Caco-2 (cell line): ENCODE measurements around the gene TBC1D8. TPM values are rescaled to one million over a fixed set of nuclear protein-coding genes. Genes with fewer than 3 reads are reported as not detected.

Experiments
- BruUV-seq: library from RNA; stranded (reverse); fragments of 400-500 nt; replicated peaks from 2 replicates; lab custom pipeline; 2021; lab: Mats Ljungman, UMichigan
- CTCF ChIA-PET: fragments of 300-600 bp; sonication (Branson Sonifier 250); formaldehyde crosslinking; loops from one replicate; lab custom pipeline; 2022; ENCODE audit warnings: antibody characterized with exemption; lab: Charles Lee
- POLR2A ChIA-PET: fragments of 300-600 bp; sonication (Branson Sonifier 250); formaldehyde crosslinking; loops from one replicate; lab custom pipeline; 2022; ENCODE audit warnings: antibody characterized with exemption; lab: Charles Lee
- DNase-seq, 2 experiments: peaks; one replicate each; pipeline versions ENCODE4 v3.0.0 to v3.0.0-alpha.2; 2020 to 2022
- H3K27me3 ChIP-seq: replicated peaks from 2 replicates; pipeline ENCODE4 v1.6.0; 2011; ENCODE audit warnings: low read length; ENCODE audit not compliant: control insufficient read depth, insufficient read depth
- H3K36me3 ChIP-seq: 2 replicates; pipeline ENCODE4 v1.5.1; 2011; ENCODE audit warnings: low read length; ENCODE audit not compliant: control insufficient read depth, insufficient read depth
- H3K4me1 ChIP-seq: fragments of 250-450 bp; sonication (Bioruptor Pico); 2 replicates; pipeline ENCODE4 v1.5.1; 2020; ENCODE audit warnings: mild to moderate bottlenecking
- H3K4me3 ChIP-seq: 2 replicates; pipeline ENCODE4 v1.5.1; 2011; ENCODE audit warnings: low read depth, mild to moderate bottlenecking, control low read depth, low read length
- H3K9me3 ChIP-seq: fragments of 250-450 bp; sonication (Bioruptor Pico); 2 replicates; pipeline ENCODE4 v1.5.1; 2020; ENCODE audit warnings: mild to moderate bottlenecking, moderate library complexity
- H3K27ac Mint-ChIP-seq: one replicate; pipeline ENCODE4 v1.8.0; 2022; ENCODE audit warnings: mixed read lengths; ENCODE audit not compliant: unreplicated experiment
- H3K27me3 Mint-ChIP-seq: one replicate; pipeline ENCODE4 v1.8.0; 2022; ENCODE audit warnings: mixed read lengths; ENCODE audit not compliant: insufficient read depth, unreplicated experiment
- H3K36me3 Mint-ChIP-seq: one replicate; pipeline ENCODE4 v1.8.0; 2022; ENCODE audit warnings: mild to moderate bottlenecking, mixed read lengths; ENCODE audit not compliant: insufficient read depth, unreplicated experiment
- H3K4me1 Mint-ChIP-seq: one replicate; pipeline ENCODE4 v1.8.0; 2022; ENCODE audit warnings: low read depth, mixed read lengths; ENCODE audit not compliant: unreplicated experiment
- H3K4me3 Mint-ChIP-seq: one replicate; pipeline ENCODE4 v1.8.0; 2022; ENCODE audit warnings: mild to moderate bottlenecking, moderate library complexity, mixed read lengths; ENCODE audit not compliant: unreplicated experiment
- H3K9me3 Mint-ChIP-seq: one replicate; pipeline ENCODE4 v1.8.0; 2022; ENCODE audit warnings: mixed read lengths; ENCODE audit not compliant: unreplicated experiment
- intact Hi-C: fragments of 100-400 bp; cut with micrococcal nuclease; formaldehyde crosslinking; loops from one replicate; pipeline ENCODE4 v1.10.0; 2022; ENCODE audit not compliant: unreplicated experiment
- total RNA-seq: library from RNA; stranded (reverse); gene quantifications from 2 replicates; pipeline ENCODE4 v1.2.3, GENCODE V29; 2022
- TF ChIP-seq, protein P1 (sequence below), 2 experiments: fragments of 200-600 bp in 1 of 2; IDR thresholded peaks; 1 replicate in 1 of 2; 2 replicates in 1 of 2; pipeline versions ENCODE4 v1.5.1 to v1.8.0; 2011 to 2022; ENCODE audit warnings: antibody characterized with exemption in 1 of 2, control low read depth in 1 of 2, inconsistent platforms in 1 of 2, low read depth in 1 of 2, low read length in 1 of 2, mild to moderate bottlenecking in 1 of 2, moderate library complexity in 1 of 2; ENCODE audit not compliant: insufficient read depth in 1 of 2, severe bottlenecking in 1 of 2, unreplicated experiment in 1 of 2

Gene TBC1D8
- total RNA-seq, 1 experiment from 2014 or later = 29.5 TPM

DNA sequence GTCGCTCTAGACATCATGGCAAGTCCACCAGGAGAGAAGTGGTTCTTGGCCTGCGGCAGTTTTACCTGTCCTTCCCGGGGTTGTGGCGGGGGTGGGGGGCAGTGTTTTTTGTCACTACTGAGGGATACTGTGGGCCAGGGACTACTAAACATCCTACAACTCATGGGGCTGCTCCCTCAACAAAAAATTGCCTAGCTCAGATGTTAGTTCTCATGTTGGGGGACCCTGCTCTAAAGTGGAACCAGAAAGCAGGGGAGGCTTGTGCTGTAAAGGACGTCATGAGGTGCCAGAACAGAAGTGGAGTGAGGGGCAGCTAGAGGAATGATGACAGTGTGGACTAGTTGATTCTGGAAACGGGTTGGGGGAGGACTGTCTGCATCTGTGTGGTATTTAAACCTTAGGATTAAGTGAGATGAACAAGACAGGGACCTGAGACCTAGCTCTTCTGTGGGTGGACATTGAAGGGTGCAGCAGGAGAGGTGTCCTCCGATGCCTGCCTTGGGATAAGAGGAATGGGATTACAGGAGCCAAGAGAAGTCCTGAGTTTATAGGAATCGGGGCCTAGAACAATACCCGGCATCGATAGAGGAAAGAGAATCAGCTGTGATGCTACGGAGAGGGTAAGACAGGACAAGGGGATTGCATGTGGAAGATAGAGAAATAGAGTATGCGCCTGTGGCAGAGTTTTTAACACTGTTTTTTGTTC lies 146.4 kb downstream of the TBC1D8 start:
- H3K4me3 ChIP-seq = no peak overlapping the region
- no TSS peak for BruUV-seq
- peaks cover 13% of the 10 kb centered on the region for H3K4me1 ChIP-seq
- TF ChIP-seq, protein P1, sequence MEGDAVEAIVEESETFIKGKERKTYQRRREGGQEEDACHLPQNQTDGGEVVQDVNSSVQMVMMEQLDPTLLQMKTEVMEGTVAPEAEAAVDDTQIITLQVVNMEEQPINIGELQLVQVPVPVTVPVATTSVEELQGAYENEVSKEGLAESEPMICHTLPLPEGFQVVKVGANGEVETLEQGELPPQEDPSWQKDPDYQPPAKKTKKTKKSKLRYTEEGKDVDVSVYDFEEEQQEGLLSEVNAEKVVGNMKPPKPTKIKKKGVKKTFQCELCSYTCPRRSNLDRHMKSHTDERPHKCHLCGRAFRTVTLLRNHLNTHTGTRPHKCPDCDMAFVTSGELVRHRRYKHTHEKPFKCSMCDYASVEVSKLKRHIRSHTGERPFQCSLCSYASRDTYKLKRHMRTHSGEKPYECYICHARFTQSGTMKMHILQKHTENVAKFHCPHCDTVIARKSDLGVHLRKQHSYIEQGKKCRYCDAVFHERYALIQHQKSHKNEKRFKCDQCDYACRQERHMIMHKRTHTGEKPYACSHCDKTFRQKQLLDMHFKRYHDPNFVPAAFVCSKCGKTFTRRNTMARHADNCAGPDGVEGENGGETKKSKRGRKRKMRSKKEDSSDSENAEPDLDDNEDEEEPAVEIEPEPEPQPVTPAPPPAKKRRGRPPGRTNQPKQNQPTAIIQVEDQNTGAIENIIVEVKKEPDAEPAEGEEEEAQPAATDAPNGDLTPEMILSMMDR (IDR thresholded peaks at IDR 0.05; ENCODE audit: insufficient read depth in 1 of 2, low read depth in 1 of 2, low read length in 1 of 2, severe bottlenecking in 1 of 2, unreplicated experiment in 1 of 2) = no peak
- CTCF ChIA-PET = no interaction called here
- Mint-ChIP-seq H3K36me3 (peaks cover 81% of the 10 kb centered on the region), H3K27me3 (no peaks in the 10 kb centered on the region), H3K27ac (peak overlapping the region; percentile 98), H3K4me1 (peaks cover 28% of the 10 kb centered on the region), H3K4me3 (peak overlapping the region; percentile 99), H3K9me3 (no peaks in the 10 kb centered on the region)
- DNase-seq = no peak
- H3K27me3 ChIP-seq = no peaks in the 10 kb centered on the region
- peaks cover 16% of the 10 kb centered on the region for H3K36me3 ChIP-seq
- intact Hi-C loops = no loop called here
- H3K9me3 ChIP-seq = no peaks in the 10 kb centered on the region
- POLR2A ChIA-PET = no interaction called here

DNA sequence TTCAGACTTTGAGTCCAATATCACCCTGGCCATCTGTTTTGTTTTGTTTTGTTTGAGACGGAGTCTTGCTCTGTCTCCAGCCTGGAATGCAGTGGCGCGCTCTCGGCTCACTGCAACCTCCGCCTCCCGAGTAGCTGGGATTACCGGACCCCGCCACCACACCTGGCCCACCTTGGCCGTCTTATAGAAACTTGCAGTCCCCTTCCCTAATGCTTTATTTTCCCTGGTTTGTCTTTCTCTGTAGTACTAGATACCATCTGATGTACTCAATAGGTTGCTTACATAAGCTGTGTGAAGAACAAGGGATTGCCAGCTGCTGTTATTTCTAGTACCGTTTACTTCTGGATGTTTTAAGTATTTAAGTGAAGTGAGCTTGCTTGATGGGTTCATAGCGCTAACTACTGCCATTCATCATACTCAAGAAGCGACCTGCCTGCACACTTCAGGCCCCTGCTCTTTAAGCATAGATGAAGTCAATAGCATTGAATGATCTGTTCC lies 147.9 kb downstream of the TBC1D8 start:
- peak in 1 of 2 experiments; percentile 28 for DNase-seq
- H3K27ac Mint-ChIP-seq = peak overlapping the region; percentile 98
- H3K27me3 ChIP-seq = no peaks in the 10 kb centered on the region
- intact Hi-C loops = no loop called here
- peaks cover 16% of the 10 kb centered on the region for H3K36me3 ChIP-seq
- peaks cover 67% of the 10 kb centered on the region for H3K36me3 Mint-ChIP-seq
- H3K4me1 ChIP-seq = peaks cover 13% of the 10 kb centered on the region
- ChIA-PET POLR2A (interaction anchor here (0.7 to 1.9 kb wide), 2 partner anchors 148 to 440 kb away, joined by 3 to 12 read pairs; partner anchors contain the start of genes PDCL3 and TBC1D8), CTCF (no interaction called here)
- BruUV-seq = no TSS peak
- H3K9me3 ChIP-seq = no peaks in the 10 kb centered on the region
- H3K27me3 Mint-ChIP-seq = no peaks in the 10 kb centered on the region
- TF ChIP-seq, protein P1 (IDR thresholded peaks at IDR 0.05; ENCODE audit: insufficient read depth in 1 of 2, low read depth in 1 of 2, low read length in 1 of 2, severe bottlenecking in 1 of 2, unreplicated experiment in 1 of 2) = no peak
- H3K4me3 ChIP-seq = peak overlapping the region; percentile 74
- no peaks in the 10 kb centered on the region for H3K9me3 Mint-ChIP-seq
- H3K4me3 Mint-ChIP-seq = peak overlapping the region; percentile 99
- H3K4me1 Mint-ChIP-seq = peaks cover 28% of the 10 kb centered on the region

DNA sequence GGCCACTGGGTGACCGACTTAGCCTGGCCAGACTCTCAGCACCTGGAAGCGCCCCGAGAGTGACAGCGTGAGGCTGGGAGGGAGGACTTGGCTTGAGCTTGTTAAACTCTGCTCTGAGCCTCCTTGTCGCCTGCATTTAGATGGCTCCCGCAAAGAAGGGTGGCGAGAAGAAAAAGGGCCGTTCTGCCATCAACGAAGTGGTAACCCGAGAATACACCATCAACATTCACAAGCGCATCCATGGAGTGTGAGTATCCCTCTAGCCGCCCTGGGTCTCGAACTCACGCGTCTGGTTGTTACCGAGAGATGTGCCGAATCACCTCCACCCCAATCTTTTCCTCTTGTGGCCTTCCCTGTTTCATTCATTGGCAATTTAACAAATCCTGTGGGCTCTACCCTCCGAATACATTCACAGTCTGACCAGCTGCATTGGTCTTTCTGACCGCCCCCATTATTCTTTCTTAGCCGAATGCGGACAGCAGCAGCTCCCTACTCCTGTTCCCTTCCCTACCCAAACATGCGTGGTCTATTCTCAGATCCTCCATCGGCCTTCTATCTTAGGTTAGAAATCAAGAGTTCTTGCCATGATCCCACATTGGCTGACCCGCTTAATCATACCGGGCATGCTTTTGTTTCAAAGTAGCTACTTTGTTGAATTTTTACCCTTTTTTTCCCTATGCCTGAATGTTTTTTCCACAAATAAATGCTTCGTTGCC lies 148.5 kb downstream of the TBC1D8 start:
- CTCF ChIA-PET = interaction anchor here (0.5 to 1.0 kb wide), 2 partner anchors 179 to 202 kb away, joined by 3 to 4 read pairs; no protein-coding TSS in a partner anchor
- Mint-ChIP-seq H3K36me3 (peaks cover 60% of the 10 kb centered on the region), H3K4me3 (peak overlapping the region; percentile 99), H3K27me3 (no peaks in the 10 kb centered on the region), H3K9me3 (no peaks in the 10 kb centered on the region), H3K27ac (peak overlapping the region; percentile 98), H3K4me1 (peaks cover 28% of the 10 kb centered on the region)
- intact Hi-C loops = no loop called here
- no peaks in the 10 kb centered on the region for H3K27me3 ChIP-seq
- peaks cover 13% of the 10 kb centered on the region for H3K4me1 ChIP-seq
- POLR2A ChIA-PET = interaction anchor here (0.7 to 1.9 kb wide), 6 partner anchors 62 to 440 kb away, joined by 3 to 12 read pairs (median 3); partner anchors contain the start of genes PDCL3 and TBC1D8
- TSS peak; percentile 58 for BruUV-seq
- TF ChIP-seq, protein P1 (IDR thresholded peaks at IDR 0.05; ENCODE audit: insufficient read depth in 1 of 2, low read depth in 1 of 2, low read length in 1 of 2, severe bottlenecking in 1 of 2, unreplicated experiment in 1 of 2) = no peak
- H3K4me3 ChIP-seq = peak overlapping the region; percentile 74
- no peak for DNase-seq
- H3K9me3 ChIP-seq = no peaks in the 10 kb centered on the region
- H3K36me3 ChIP-seq = peaks cover 13% of the 10 kb centered on the region
